ENCODE measurements around the gene USP6NL.

DNA sequence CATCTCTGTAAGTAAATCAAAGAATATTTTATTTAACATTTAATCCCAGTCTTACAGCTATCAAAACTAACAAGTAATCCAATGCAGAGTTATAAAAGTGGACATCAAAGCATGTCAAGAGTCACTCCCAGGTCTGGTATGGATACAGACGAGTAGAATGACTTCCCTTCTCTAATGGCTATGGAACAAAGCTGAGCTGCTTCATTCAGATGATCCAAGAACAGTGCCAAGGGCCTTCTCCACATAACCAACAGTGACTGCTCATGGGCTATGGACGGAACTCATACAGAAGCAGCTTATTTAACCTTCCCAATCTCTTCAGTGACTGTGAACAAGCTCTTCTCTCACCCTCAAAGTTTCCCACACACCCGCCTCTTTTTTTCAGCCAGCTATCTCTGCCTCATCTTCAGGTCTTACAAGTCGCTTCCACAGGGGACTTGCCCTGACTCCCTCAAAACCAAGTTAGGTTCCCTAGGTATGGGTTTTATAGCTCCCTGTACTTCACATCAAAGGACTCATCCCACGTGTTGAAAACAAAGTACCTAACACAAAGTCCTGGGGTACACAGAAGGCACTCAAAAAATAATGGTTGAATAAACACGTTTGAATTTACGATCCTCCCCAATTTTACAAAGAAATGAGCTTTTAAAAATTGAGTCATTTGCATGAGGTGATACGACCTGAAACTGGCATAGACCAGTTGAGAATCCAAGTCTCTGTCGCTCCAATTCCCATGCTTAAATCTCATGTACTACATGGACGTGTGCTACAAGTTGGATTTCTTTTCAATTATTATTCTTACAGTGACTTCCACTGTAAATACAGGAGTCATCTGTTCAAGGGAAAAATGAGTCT is 3.1 kb downstream of the USP6NL start:
- TF ChIP-seq CTCF (IDR thresholded peaks at IDR 0.05): no peak
- TF ChIP-seq, protein P1, sequence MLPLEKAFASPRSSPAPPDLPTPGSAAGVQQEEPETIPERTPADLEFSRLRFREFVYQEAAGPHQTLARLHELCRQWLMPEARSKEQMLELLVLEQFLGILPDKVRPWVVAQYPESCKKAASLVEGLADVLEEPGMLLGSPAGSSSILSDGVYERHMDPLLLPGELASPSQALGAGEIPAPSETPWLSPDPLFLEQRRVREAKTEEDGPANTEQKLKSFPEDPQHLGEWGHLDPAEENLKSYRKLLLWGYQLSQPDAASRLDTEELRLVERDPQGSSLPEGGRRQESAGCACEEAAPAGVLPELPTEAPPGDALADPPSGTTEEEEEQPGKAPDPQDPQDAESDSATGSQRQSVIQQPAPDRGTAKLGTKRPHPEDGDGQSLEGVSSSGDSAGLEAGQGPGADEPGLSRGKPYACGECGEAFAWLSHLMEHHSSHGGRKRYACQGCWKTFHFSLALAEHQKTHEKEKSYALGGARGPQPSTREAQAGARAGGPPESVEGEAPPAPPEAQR (CRISPR knock-in tag; IDR thresholded peaks at IDR 0.05): no peak
- TF ChIP-seq FOXP1 (CRISPR knock-in tag; IDR thresholded peaks at IDR 0.05; ENCODE audit: borderline replicate concordance): no peak
- no peak for TF ChIP-seq CREB1 (CRISPR knock-in tag; IDR thresholded peaks at IDR 0.05)
